B cell (primary cell): Measurements from ENCODE around the gene BTNL9.

Experiments
- CTCF ChIP-seq: fragments of 200-600 bp; IDR thresholded peaks from one replicate; pipeline ENCODE4 v1.8.0; 2022; ENCODE audit warnings: antibody characterized with exemption, mild to moderate bottlenecking
- EZH2 ChIP-seq: IDR thresholded peaks from 2 replicates; pipeline ENCODE4 v1.6.1; 2012; ENCODE audit warnings: borderline replicate concordance, low read depth, mild to moderate bottlenecking, moderate library complexity, low read length; ENCODE audit not compliant: insufficient read depth, poor library complexity, severe bottlenecking

GRCh38 chr5:181076920-181077319, 36.9 kb downstream of the BTNL9 start:
- TF ChIP-seq CTCF: no peak
- TF ChIP-seq EZH2: no peak
